HEK293T (cell line): ENCODE measurements around the gene ANKFN1.

Experiments
- CTCF ChIA-PET: fragments of 350-600 bp; formaldehyde crosslinking; extraction: SDS; loops from one replicate; lab custom pipeline; 2021; ENCODE audit warnings: antibody characterized with exemption, inconsistent platforms; lab: Yijun Ruan, JAX
- POLR2A ChIA-PET: fragments of 350-600 bp; formaldehyde crosslinking; extraction: SDS; loops from one replicate; lab custom pipeline; 2020; ENCODE audit warnings: antibody characterized with exemption, inconsistent platforms; lab: Yijun Ruan, JAX
- DNase-seq: peaks from one replicate; pipeline ENCODE4 v3.0.0; 2012; ENCODE audit warnings: mixed read lengths; ENCODE audit errors: extremely low spot score
- ARNT ChIP-seq: fragments of 450-650 bp; IDR thresholded peaks from 2 replicates; pipeline ENCODE4 v1.6.1; 2017; ENCODE audit warnings: mild to moderate bottlenecking
- BHLHE40 ChIP-seq: fragments of 450-650 bp; IDR thresholded peaks from 2 replicates; pipeline ENCODE4 v1.6.1; 2016; ENCODE audit warnings: mild to moderate bottlenecking, moderate library complexity, borderline replicate concordance
- CTBP1 ChIP-seq: fragments of 450-650 bp; IDR thresholded peaks from 2 replicates; pipeline ENCODE4 v1.6.1; 2016; ENCODE audit warnings: borderline replicate concordance
- ELF4 ChIP-seq: fragments of 450-650 bp; IDR thresholded peaks from 2 replicates; pipeline ENCODE4 v1.6.1; 2017; ENCODE audit warnings: antibody characterized with exemption
- FOXA1 ChIP-seq: fragments of 450-650 bp; IDR thresholded peaks from 2 replicates; pipeline ENCODE4 v1.6.1; 2016; ENCODE audit warnings: mild to moderate bottlenecking
- FOXK2 ChIP-seq: fragments of 450-650 bp; IDR thresholded peaks from 2 replicates; pipeline ENCODE4 v1.6.1; 2016; ENCODE audit warnings: mild to moderate bottlenecking
- FOXM1 ChIP-seq: fragments of 450-650 bp; IDR thresholded peaks from 2 replicates; pipeline ENCODE4 v1.6.1; 2017; ENCODE audit warnings: mild to moderate bottlenecking, borderline replicate concordance
- HDGF ChIP-seq: fragments of 450-650 bp; IDR thresholded peaks from 2 replicates; pipeline ENCODE4 v1.6.1; 2017; ENCODE audit warnings: antibody characterized with exemption, borderline replicate concordance
- L3MBTL2 ChIP-seq: fragments of 450-650 bp; conservative IDR thresholded peaks from 2 replicates; pipeline ENCODE4 v1.6.1; 2016; ENCODE audit warnings: mild to moderate bottlenecking
- LEF1 ChIP-seq: fragments of 450-650 bp; IDR thresholded peaks from 2 replicates; pipeline ENCODE4 v1.6.1; 2017; ENCODE audit warnings: mild to moderate bottlenecking, borderline replicate concordance
- NFRKB ChIP-seq: fragments of 450-650 bp; IDR thresholded peaks from 2 replicates; pipeline ENCODE4 v1.6.1; 2016; ENCODE audit warnings: mild to moderate bottlenecking, moderate library complexity
- SP1 ChIP-seq: fragments of 450-650 bp; IDR thresholded peaks from 2 replicates; pipeline ENCODE4 v1.6.1; 2017
- SUZ12 ChIP-seq: fragments of 450-650 bp; IDR thresholded peaks from 2 replicates; pipeline ENCODE4 v1.6.1; 2016; ENCODE audit warnings: mild to moderate bottlenecking
- TARDBP ChIP-seq: fragments of 450-650 bp; IDR thresholded peaks from 2 replicates; pipeline ENCODE4 v1.6.1; 2016
- ZNF384 ChIP-seq: fragments of 450-650 bp; IDR thresholded peaks from 2 replicates; pipeline ENCODE4 v1.6.1; 2016
- TF ChIP-seq, protein P1 (sequence below): fragments of 450-650 bp; IDR thresholded peaks from 2 replicates; pipeline ENCODE4 v1.6.1; 2016

ANKFN1 gene

DNA sequence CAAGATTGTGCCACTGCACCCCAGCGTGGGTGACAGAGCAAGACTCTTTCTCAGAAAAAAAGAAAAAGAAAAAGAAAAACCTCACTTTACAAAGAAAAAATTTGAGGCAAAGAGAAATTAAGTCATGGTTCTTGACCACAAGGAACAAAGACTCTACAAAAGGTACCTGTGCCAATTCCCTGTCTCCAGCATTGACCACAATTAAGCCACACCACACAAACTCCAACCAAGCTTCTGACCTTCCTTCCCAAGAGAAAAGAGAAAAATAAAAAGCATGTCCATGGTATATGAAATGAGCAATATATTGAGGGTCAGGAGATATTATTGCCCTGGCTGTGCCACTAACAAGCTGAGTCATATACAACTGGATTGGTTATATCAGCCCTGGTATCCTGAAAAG lies 293.9 kb downstream of the ANKFN1 start:
- DNase-seq, result no peak
- TF ChIP-seq FOXM1 (no peak), SUZ12 (no peak), TARDBP (no peak), SP1 (no peak), ZNF384 (no peak), FOXA1 (no peak), L3MBTL2 (no peak), LEF1 (no peak), CTBP1 (no peak), ARNT (no peak), ELF4 (no peak), NFRKB (no peak), HDGF (no peak), BHLHE40 (no peak), FOXK2 (no peak)
- POLR2A ChIA-PET, result no interaction called here
- CTCF ChIA-PET, result no interaction called here

DNA sequence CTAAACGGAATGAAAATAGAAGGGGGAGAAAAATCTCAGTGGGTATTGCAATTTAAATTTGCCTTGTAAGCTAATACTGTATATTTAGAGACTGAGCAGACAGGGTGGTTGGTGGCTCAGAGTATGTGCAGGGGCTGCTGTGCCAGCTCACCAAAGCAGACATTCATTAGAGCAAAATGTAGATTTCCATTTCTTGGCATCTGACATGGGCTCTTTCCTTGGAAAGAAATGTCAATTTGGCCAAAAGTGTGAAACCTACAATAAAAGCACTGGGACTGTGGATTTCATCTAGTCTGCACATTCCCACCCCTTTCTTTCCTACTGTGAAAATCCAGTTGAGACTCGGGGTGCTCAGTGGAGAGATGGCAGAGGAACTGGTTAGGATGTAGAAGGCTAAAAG lies 295.1 kb downstream of the ANKFN1 start:
- ChIA-PET POLR2A (no interaction called here), CTCF (no interaction called here)
- no peak for TF ChIP-seq FOXK2
- TF ChIP-seq HDGF, result no peak
- TF ChIP-seq L3MBTL2, result no peak
- TF ChIP-seq TARDBP, result no peak
- no peak for DNase-seq

DNA sequence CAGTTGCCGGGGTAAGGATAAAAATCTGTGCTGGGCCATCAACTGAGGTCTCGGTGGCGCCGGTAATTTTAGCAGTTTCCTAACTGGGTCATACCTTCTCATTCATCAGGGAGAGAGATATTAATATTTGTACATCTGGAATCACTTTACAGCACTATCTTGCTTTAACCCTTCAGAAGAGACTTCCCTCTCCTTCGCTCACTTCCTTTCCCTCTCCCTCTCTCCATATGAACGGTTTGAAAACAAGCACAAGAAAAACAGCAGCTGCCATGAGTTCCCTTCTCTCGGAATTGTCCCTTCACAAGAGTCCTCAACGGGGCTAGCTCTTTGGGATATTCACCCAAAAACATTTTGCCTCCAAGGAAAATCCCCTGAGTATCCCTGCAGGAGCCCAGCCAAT lies 295.9 kb downstream of the ANKFN1 start:
- POLR2A ChIA-PET, result no interaction called here
- CTCF ChIA-PET, result no interaction called here
- TF ChIP-seq SP1 (no peak), FOXA1 (no peak), NFRKB (no peak), LEF1 (no peak), BHLHE40 (no peak), ARNT (no peak), FOXM1 (no peak), HDGF (no peak), TARDBP (no peak), ELF4 (no peak), L3MBTL2 (no peak), ZNF384 (no peak), CTBP1 (no peak), FOXK2 (no peak), SUZ12 (no peak)
- TF ChIP-seq, protein P1, sequence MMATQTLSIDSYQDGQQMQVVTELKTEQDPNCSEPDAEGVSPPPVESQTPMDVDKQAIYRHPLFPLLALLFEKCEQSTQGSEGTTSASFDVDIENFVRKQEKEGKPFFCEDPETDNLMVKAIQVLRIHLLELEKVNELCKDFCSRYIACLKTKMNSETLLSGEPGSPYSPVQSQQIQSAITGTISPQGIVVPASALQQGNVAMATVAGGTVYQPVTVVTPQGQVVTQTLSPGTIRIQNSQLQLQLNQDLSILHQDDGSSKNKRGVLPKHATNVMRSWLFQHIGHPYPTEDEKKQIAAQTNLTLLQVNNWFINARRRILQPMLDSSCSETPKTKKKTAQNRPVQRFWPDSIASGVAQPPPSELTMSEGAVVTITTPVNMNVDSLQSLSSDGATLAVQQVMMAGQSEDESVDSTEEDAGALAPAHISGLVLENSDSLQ, result no peak
- DNase-seq, result no peak

DNA sequence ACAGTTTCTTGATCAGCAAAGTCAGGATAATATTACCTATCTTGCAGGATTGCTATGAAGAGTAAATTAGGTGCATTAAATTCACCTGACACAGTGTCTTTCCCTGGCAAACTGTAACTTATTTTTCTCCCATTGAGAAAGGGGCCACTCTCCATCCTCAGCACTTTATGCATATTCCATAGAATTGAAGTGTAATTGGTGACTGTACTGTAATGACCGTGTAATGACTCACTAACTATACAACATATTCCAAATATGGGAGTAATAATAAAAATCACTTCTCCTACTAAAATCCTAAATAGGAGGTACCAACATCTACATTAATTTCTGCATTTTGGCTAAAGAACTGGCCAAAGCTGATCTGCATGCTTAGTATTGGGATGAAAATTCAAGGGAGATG lies 298.4 kb downstream of the ANKFN1 start:
- ChIA-PET POLR2A (no interaction called here), CTCF (no interaction called here)
- no peak for TF ChIP-seq FOXA1
- no peak for TF ChIP-seq FOXM1
- no peak for TF ChIP-seq SP1
- TF ChIP-seq ARNT, result no peak
- TF ChIP-seq HDGF, result no peak
- TF ChIP-seq SUZ12, result no peak
- no peak for TF ChIP-seq BHLHE40
- TF ChIP-seq LEF1, result no peak
- no peak for TF ChIP-seq ELF4
- no peak for TF ChIP-seq L3MBTL2
- no peak for TF ChIP-seq CTBP1
- no peak for TF ChIP-seq FOXK2
- no peak for TF ChIP-seq NFRKB
- TF ChIP-seq ZNF384, result no peak
- TF ChIP-seq, protein P1, result no peak
- TF ChIP-seq TARDBP, result no peak
- DNase-seq, result no peak

DNA sequence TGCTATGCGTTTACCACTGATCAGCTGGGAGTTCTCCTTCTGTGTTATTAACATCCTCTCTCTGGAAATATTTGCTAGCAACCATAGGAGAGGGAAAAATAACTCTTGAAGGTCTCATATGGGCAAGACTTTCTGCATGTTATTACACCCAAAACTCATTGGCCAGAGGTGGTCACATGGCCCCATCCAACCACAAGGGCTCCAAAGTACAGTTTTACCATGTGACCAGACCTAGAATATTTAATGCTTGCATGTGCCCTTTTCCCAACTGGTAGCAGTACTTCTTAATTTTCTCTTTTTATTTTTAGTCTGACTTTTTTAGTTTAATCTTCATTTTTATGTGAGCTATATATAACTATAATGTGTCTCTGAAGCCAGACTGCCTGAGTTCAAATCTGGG lies 299.2 kb downstream of the ANKFN1 start:
- ChIA-PET POLR2A (no interaction called here), CTCF (no interaction called here)
- TF ChIP-seq FOXK2, result no peak
- no peak for TF ChIP-seq SP1
- TF ChIP-seq ARNT, result no peak
- no peak for TF ChIP-seq NFRKB
- TF ChIP-seq ZNF384, result no peak
- no peak for DNase-seq

DNA sequence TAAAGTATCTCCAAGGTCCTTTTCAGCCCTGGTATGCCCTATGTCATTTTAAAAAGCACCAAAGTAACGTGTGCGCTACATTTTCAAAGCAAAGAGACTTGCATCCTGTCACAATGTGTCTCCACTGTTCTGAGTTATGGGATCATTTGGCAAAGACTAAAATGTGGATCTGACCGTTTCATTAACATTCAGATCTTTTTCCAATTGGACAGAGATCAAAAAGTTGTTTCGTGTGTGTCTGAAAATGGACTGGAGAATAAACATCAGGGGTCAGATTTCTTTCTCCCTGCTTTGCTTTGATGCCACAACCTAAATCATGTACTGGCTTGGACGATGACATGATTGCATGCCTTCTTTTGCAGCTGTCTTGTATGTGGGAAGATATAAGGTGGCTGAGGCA lies 304.2 kb downstream of the ANKFN1 start:
- no peak for DNase-seq
- ChIA-PET CTCF (no interaction called here), POLR2A (no interaction called here)
- no peak for TF ChIP-seq L3MBTL2
- TF ChIP-seq ARNT, result no peak
- no peak for TF ChIP-seq SP1
- no peak for TF ChIP-seq ELF4
- no peak for TF ChIP-seq BHLHE40
- no peak for TF ChIP-seq HDGF
- no peak for TF ChIP-seq TARDBP
- TF ChIP-seq CTBP1, result no peak
- TF ChIP-seq SUZ12, result no peak
- no peak for TF ChIP-seq FOXM1
- no peak for TF ChIP-seq FOXA1
- TF ChIP-seq ZNF384, result no peak
- TF ChIP-seq, protein P1, result no peak
- TF ChIP-seq FOXK2, result no peak
- TF ChIP-seq NFRKB, result no peak
- TF ChIP-seq LEF1, result no peak

DNA sequence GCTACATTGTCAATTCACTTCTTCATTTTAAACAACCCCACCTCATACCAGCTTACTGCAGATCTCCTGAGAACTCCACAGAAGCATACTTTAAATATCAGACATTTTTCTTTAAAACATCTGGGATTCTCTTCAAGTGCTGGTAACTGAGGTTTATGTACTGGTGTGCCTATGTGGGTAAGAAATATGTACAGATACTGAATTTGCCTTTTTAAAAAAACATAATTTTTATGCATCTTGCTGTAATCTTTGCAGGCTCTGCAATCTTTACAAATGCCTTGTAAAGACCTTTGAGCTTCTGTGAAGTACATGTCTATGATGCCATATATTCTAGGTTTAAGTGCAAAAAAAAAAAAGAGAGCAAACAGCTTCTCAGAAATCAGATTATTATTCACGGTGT lies 312.6 kb downstream of the ANKFN1 start:
- CTCF ChIA-PET, result interaction anchor here (0.6 kb wide), 1 partner anchor 16 kb away, joined by 3 read pairs; no protein-coding TSS in a partner anchor
- TF ChIP-seq ZNF384 (no peak), FOXA1 (no peak), ELF4 (no peak), SUZ12 (no peak), BHLHE40 (no peak), FOXM1 (no peak), TARDBP (no peak), NFRKB (no peak), FOXK2 (no peak), CTBP1 (no peak)
- TF ChIP-seq, protein P1, result no peak
- POLR2A ChIA-PET, result no interaction called here
- no peak for DNase-seq
